H1 (cell line): ENCODE measurements around the gene STARD3. TPM values are rescaled to one million over a fixed set of nuclear protein-coding genes. Genes with fewer than 3 reads are reported as not detected.

ENCODE experiments used
- CTCF ChIA-PET: fragments of 300-600 bp; sonication (Branson Sonifier 250); formaldehyde crosslinking; loops from one replicate; lab custom pipeline; 2021; ENCODE audit not compliant: partially characterized antibody; lab: Charles Lee
- POLR2A ChIA-PET: fragments of 300-600 bp; sonication (Branson Sonifier 250); formaldehyde crosslinking; loops from one replicate; lab custom pipeline; 2021; ENCODE audit warnings: inconsistent platforms; ENCODE audit not compliant: partially characterized antibody; lab: Charles Lee
- DNase-seq, 2 experiments: peaks; one replicate each; pipeline versions ENCODE4 v3.0.0 to v3.0.0-alpha.2; 2010 to 2022; ENCODE audit warnings: low spot score in 2 of 2, low read depth in 1 of 2, mixed read lengths in 1 of 2
- FAIRE-seq: peaks from 2 replicates; lab custom pipeline; 2011; peaks lifted over from hg19 to GRCh38; lab: Jason Lieb, UNC
- H2AFZ ChIP-seq: 2 replicates; pipeline ENCODE4 v1.8.1; 2012; ENCODE audit warnings: low read length, inconsistent platforms
- H2AK5ac ChIP-seq: 2 replicates; pipeline ENCODE4 v1.6.1; 2013; ENCODE audit warnings: low read depth, low read length
- H2BK120ac ChIP-seq: replicated peaks from 2 replicates; pipeline ENCODE3; 2013; ENCODE audit warnings: low read depth, low read length, inconsistent platforms
- H2BK12ac ChIP-seq: 2 replicates; pipeline ENCODE4 v1.6.1; 2013; ENCODE audit warnings: low read depth, low read length
- H2BK15ac ChIP-seq: 2 replicates; pipeline ENCODE4 v1.6.1; 2013; ENCODE audit warnings: low read length
- H2BK20ac ChIP-seq: 2 replicates; pipeline ENCODE4 v1.6.1; 2013; ENCODE audit warnings: low read length
- H2BK5ac ChIP-seq: 2 replicates; pipeline ENCODE4 v1.6.1; 2013; ENCODE audit warnings: low read depth, low read length
- H3K14ac ChIP-seq: 2 replicates; pipeline ENCODE4 v1.6.1; 2013; ENCODE audit warnings: inconsistent platforms; ENCODE audit not compliant: insufficient read length
- H3K18ac ChIP-seq: 2 replicates; pipeline ENCODE4 v1.6.1; 2013; ENCODE audit warnings: low read length; ENCODE audit errors: extremely low read depth
- H3K23ac ChIP-seq: 2 replicates; pipeline ENCODE4 v1.6.1; 2013; ENCODE audit warnings: inconsistent platforms; ENCODE audit not compliant: insufficient read length
- H3K23me2 ChIP-seq: 2 replicates; pipeline ENCODE4 v1.6.1; 2013; ENCODE audit warnings: low read depth, low read length
- H3K27ac ChIP-seq: 2 replicates; pipeline ENCODE4 v1.6.1; 2011; ENCODE audit warnings: low read depth, low read length, inconsistent platforms
- H3K27me3 ChIP-seq, 4 experiments: replicated peaks in 1 of 4; 1 replicate in 1 of 4; 2 replicates in 3 of 4; pipeline versions ENCODE4 v1.6.1 to v1.8.1; 2011 to 2013; ENCODE audit warnings: low read length in 3 of 4, mild to moderate bottlenecking in 3 of 4, inconsistent platforms in 2 of 4, mixed read lengths in 2 of 4, moderate library complexity in 1 of 4; ENCODE audit not compliant: control insufficient read depth in 3 of 4, insufficient read depth in 3 of 4; ENCODE audit errors: extremely low read depth in 1 of 4
- H3K36me3 ChIP-seq, 4 experiments: 2 replicates each; pipeline versions ENCODE4 v1.6.1 to v1.8.1; 2011 to 2013; ENCODE audit warnings: mild to moderate bottlenecking in 4 of 4, low read length in 3 of 4, moderate library complexity in 2 of 4, control low read depth in 1 of 4, inconsistent platforms in 1 of 4; ENCODE audit not compliant: insufficient read depth in 4 of 4, control insufficient read depth in 2 of 4
- H3K4ac ChIP-seq: replicated peaks from 2 replicates; pipeline ENCODE3; 2013; ENCODE audit warnings: low read length, low read depth, mixed read lengths, inconsistent platforms; ENCODE audit not compliant: insufficient read length
- H3K4me1 ChIP-seq, 4 experiments: replicated peaks in 1 of 4; 1 replicate in 1 of 4; 2 replicates in 3 of 4; pipeline versions ENCODE4 v1.6.1 to v1.8.1; 2011 to 2013; ENCODE audit warnings: low read length in 3 of 4, inconsistent platforms in 2 of 4, mixed read lengths in 1 of 4; ENCODE audit not compliant: insufficient read depth in 4 of 4, control insufficient read depth in 3 of 4
- H3K4me2 ChIP-seq, 2 experiments: 2 replicates each; pipeline versions ENCODE4 v1.6.1 to v1.8.1; 2011 to 2013; ENCODE audit warnings: low read depth in 2 of 2, low read length in 2 of 2, control low read depth in 1 of 2, inconsistent platforms in 1 of 2, mild to moderate bottlenecking in 1 of 2; ENCODE audit not compliant: insufficient read depth in 1 of 2
- H3K4me3 ChIP-seq, 4 experiments: fragments of 200-600, 300-600 bp in 1 of 4; sonication (generic), shearing (Covaris generic), sonication (Bioruptor Twin) in 1 of 4; 2 replicates each; pipeline versions ENCODE4 v1.5.1 to v1.8.1; 2011 to 2016; ENCODE audit warnings: low read length in 4 of 4, low read depth in 3 of 4, control low read depth in 2 of 4, inconsistent platforms in 2 of 4, mild to moderate bottlenecking in 2 of 4, mixed read lengths in 1 of 4, moderate library complexity in 1 of 4; ENCODE audit not compliant: insufficient read depth in 2 of 4; ENCODE audit errors: extremely low read depth in 1 of 4
- H3K56ac ChIP-seq: replicated peaks from 2 replicates; pipeline ENCODE3; 2013; ENCODE audit warnings: low read depth, mild to moderate bottlenecking, mixed read lengths, low read length, inconsistent platforms; ENCODE audit not compliant: insufficient read length
- H3K79me1 ChIP-seq: 2 replicates; pipeline ENCODE4 v1.6.1; 2013; ENCODE audit warnings: low read depth, low read length, control low read depth
- H3K79me2 ChIP-seq, 2 experiments: 2 replicates each; pipeline versions ENCODE4 v1.6.1 to v1.8.1; 2012 to 2013; ENCODE audit warnings: low read length in 2 of 2, mild to moderate bottlenecking in 2 of 2, inconsistent platforms in 1 of 2; ENCODE audit not compliant: insufficient read depth in 2 of 2, control insufficient read depth in 1 of 2
- H3K9ac ChIP-seq, 4 experiments: replicated peaks in 1 of 4; 1 replicate in 1 of 4; 2 replicates in 3 of 4; pipeline versions ENCODE4 v1.6.1 to v1.8.1; 2011 to 2013; ENCODE audit warnings: low read depth in 3 of 4, low read length in 3 of 4, control low read depth in 2 of 4, mild to moderate bottlenecking in 2 of 4, moderate library complexity in 2 of 4, inconsistent platforms in 1 of 4; ENCODE audit errors: extremely low read depth in 1 of 4
- H3K9me3 ChIP-seq, 2 experiments: 2 replicates each; pipeline versions ENCODE4 v1.6.1 to v1.8.1; 2012 to 2013; ENCODE audit warnings: mild to moderate bottlenecking in 2 of 2, moderate library complexity in 2 of 2, control low read depth in 1 of 2, inconsistent platforms in 1 of 2, low read depth in 1 of 2, low read length in 1 of 2, mixed read lengths in 1 of 2; ENCODE audit not compliant: insufficient read depth in 2 of 2
- H4K20me1 ChIP-seq, 2 experiments: replicated peaks in 1 of 2; 2 replicates each; pipeline versions ENCODE3 to v1.8.1; 2011 to 2013; ENCODE audit warnings: inconsistent platforms in 2 of 2, low read length in 2 of 2, mild to moderate bottlenecking in 1 of 2; ENCODE audit not compliant: insufficient read depth in 2 of 2, control insufficient read depth in 1 of 2
- H4K5ac ChIP-seq: 2 replicates; pipeline ENCODE4 v1.6.1; 2013; ENCODE audit warnings: low read length, low read depth, mixed read lengths, inconsistent platforms; ENCODE audit not compliant: insufficient read length
- H4K8ac ChIP-seq: 2 replicates; pipeline ENCODE4 v1.8.0; 2013; ENCODE audit warnings: mild to moderate bottlenecking, moderate library complexity, low read length, inconsistent platforms; ENCODE audit not compliant: insufficient read depth; ENCODE audit errors: extremely low read depth
- H4K91ac ChIP-seq: replicated peaks from 2 replicates; pipeline ENCODE3; 2013; ENCODE audit warnings: low read length, mixed read lengths, inconsistent platforms; ENCODE audit not compliant: insufficient read length
- CTBP2 ChIP-seq: IDR thresholded peaks from 2 replicates; pipeline ENCODE4 v1.7.0; 2011; ENCODE audit warnings: borderline replicate concordance, mild to moderate bottlenecking, moderate library complexity, mixed read lengths, low read length; ENCODE audit not compliant: insufficient read depth, insufficient read length
- EGR1 ChIP-seq: IDR thresholded peaks from 2 replicates; pipeline ENCODE4 v1.6.1; 2011; ENCODE audit warnings: low read depth, low read length, borderline replicate concordance
- FOSL1 ChIP-seq: IDR thresholded peaks from 2 replicates; pipeline ENCODE4 v1.6.1; 2011; ENCODE audit warnings: mild to moderate bottlenecking, low read depth, low read length, moderate library complexity; ENCODE audit not compliant: insufficient read depth
- JUND ChIP-seq: IDR thresholded peaks from 2 replicates; pipeline ENCODE4 v1.6.1; 2011; ENCODE audit warnings: mild to moderate bottlenecking, improper control_type of control experiment, low read length
- RAD21 ChIP-seq, 2 experiments: IDR thresholded peaks in 1 of 2; conservative IDR thresholded peaks in 1 of 2; 2 replicates each; pipeline ENCODE4 v1.6.1; 2011; ENCODE audit warnings: low read depth in 2 of 2, low read length in 2 of 2, improper control_type of control experiment in 1 of 2, inconsistent platforms in 1 of 2, mild to moderate bottlenecking in 1 of 2, moderate library complexity in 1 of 2
- SIN3A ChIP-seq, 2 experiments: IDR thresholded peaks in 1 of 2; conservative IDR thresholded peaks in 1 of 2; 2 replicates each; pipeline ENCODE4 v1.6.1; 2011 to 2012; ENCODE audit warnings: low read length in 2 of 2, improper control_type of control experiment in 1 of 2, low read depth in 1 of 2, mild to moderate bottlenecking in 1 of 2
- TBP ChIP-seq: IDR thresholded peaks from 2 replicates; pipeline ENCODE4 v1.6.1; 2011; ENCODE audit warnings: low read depth, low read length, improper control_type of control experiment
- YY1 ChIP-seq: IDR thresholded peaks from 2 replicates; pipeline ENCODE4 v1.6.1; 2011; ENCODE audit warnings: low read depth, mild to moderate bottlenecking, low read length
- ZNF274 ChIP-seq: IDR thresholded peaks from 2 replicates; pipeline ENCODE4 v1.7.0; 2012; ENCODE audit warnings: low read length, borderline replicate concordance; ENCODE audit errors: extremely low read depth
- WGBS, 2 experiments: shearing (Covaris generic) in 1 of 2; methylation state at CpG; one replicate each; pipeline versions ENCODE4 v1.1.6 to v1.1.7; 2013 to 2015; ENCODE audit warnings: low lambda C conversion rate in 2 of 2, mixed read lengths in 2 of 2, inconsistent platforms in 1 of 2, low coverage in 1 of 2, missing lambda C conversion rate in 1 of 2; ENCODE audit not compliant: insufficient replicate concordance in 2 of 2, insufficient coverage in 1 of 2, insufficient read length in 1 of 2; ENCODE audit errors: extremely low coverage in 1 of 2, missing lambda C conversion rate in 1 of 2; 5-methylcytosine and 5-hydroxymethylcytosine counted together
- polyA plus RNA-seq, 7 experiments: library from polyadenylated mRNA; depleted of rRNA in 3 of 7; stranded (reverse) in 5 of 7; unstranded in 2 of 7; fragments of >200 nt in 5 of 7; fragments of 200-250 nt in 2 of 7; gene quantifications; 1 replicate in 5 of 7; 2 replicates in 1 of 7; 4 replicates in 1 of 7; pipeline versions ENCODE4 v1.2.1 to v1.2.3, GENCODE V29; 2011 to 2013; ENCODE audit warnings: missing spikeins in 2 of 7, mixed read lengths in 2 of 7
- total RNA-seq: library from RNA; stranded (reverse); fragmentation: NEBNext Ultra II Directional; extraction: Animal tissue kit (Norgen Biotek cat#: 25700); gene quantifications from 2 replicates; pipeline ENCODE4 v1.2.1, GENCODE V29; 2021

The STARD3 gene
- total and polyA plus RNA-seq, 2 of the 8 experiments (the other 6 are each of a cell fraction or from before 2014, with no cell fraction given): 47.6 to 80.3 TPM

GRCh38 chr17:39671651-39672521, 34.9 kb downstream of the STARD3 start:
- H3K27me3 ChIP-seq: peaks cover 0 to 23% (median 5%) of the 10 kb centered on the region in 4 experiments; a peak in 4 of 7 replicates
- ChIA-PET POLR2A (interaction anchor here (0.6 to 38.1 kb wide), 15 partner anchors 4 to 73 kb away, joined by 3 to 708 read pairs (median 4); partner anchors contain the start of genes ERBB2, PGAP3, PNMT and TCAP), CTCF (interaction anchor here (0.6 to 52.4 kb wide), 36 partner anchors 8 to 697 kb away, joined by 3 to 1885 read pairs (median 5); partner anchors contain the start of genes ERBB2, MIEN1, PGAP3 and PPP1R1B)
- peaks cover 0 to 16% (median 9%) of the 10 kb centered on the region in 4 experiments; a peak in 6 of 7 replicates for H3K4me1 ChIP-seq
- H4K91ac ChIP-seq: peak overlapping the region; percentile 61
- H4K20me1 ChIP-seq: peaks cover 0 to 2% of the 10 kb centered on the region in 2 experiments
- H3K9me3 ChIP-seq: no peaks in the 10 kb centered on the region
- peak overlapping the region; percentile 90; the same call in 1 of the 2 replicates for H2BK20ac ChIP-seq
- DNase-seq (peak in 1 of 2 experiments; percentile 80), FAIRE-seq (peak; percentile 24)
- WGBS, 2 experiments: 85% methylated on average over 18 of the region's 19 CpGs; no CpG with 5 or more reads in 1 of the 2 experiments
- peaks cover 11% of the 10 kb centered on the region; the same call in 1 of the 2 replicates for H3K23me2 ChIP-seq
- 0 out of 2 replicates have a peak overlapping the region, but pooled peaks have one; percentile 46 for H2AK5ac ChIP-seq
- peak overlapping the region; percentile 25 for H4K5ac ChIP-seq
- peak overlapping the region; percentile 83 for H2BK15ac ChIP-seq
- no peaks in the 10 kb centered on the region for H3K79me2 ChIP-seq
- no peak overlapping the region for H3K56ac ChIP-seq
- no peak overlapping the region for H3K4me2 ChIP-seq
- H3K14ac ChIP-seq: no peak overlapping the region
- peak overlapping the region; percentile 3 for H3K4ac ChIP-seq
- H3K4me3 ChIP-seq: no peak overlapping the region
- no peak overlapping the region for H2BK120ac ChIP-seq
- H3K23ac ChIP-seq: no peak overlapping the region
- H2BK5ac ChIP-seq: peak overlapping the region; percentile 72
- H3K79me1 ChIP-seq: no peaks in the 10 kb centered on the region
- H3K27ac ChIP-seq: no peak overlapping the region
- no peak overlapping the region for H2AFZ ChIP-seq
- H3K18ac ChIP-seq: peak overlapping the region; percentile 15; the same call in 1 of the 2 replicates
- peak overlapping the region; percentile 10; the same call in 1 of the 2 replicates for H2BK12ac ChIP-seq
- peak overlapping the region in 1 of 4 experiments; percentile 4; a peak in 1 of 7 replicates for H3K9ac ChIP-seq
- peaks cover 0 to under 1% (median 0%) of the 10 kb centered on the region in 4 experiments; a peak in 1 of 8 replicates for H3K36me3 ChIP-seq
- peak overlapping the region; percentile 39; the same call in 1 of the 2 replicates for H4K8ac ChIP-seq
- TF ChIP-seq JUND (no peak), SIN3A (conservative IDR thresholded peaks at IDR 0.05 in 1 of 2, IDR thresholded peaks at IDR 0.05 in 1 of 2; ENCODE audit: low read depth in 1 of 2, low read length in 2 of 2) (0 out of 4 replicates have a peak, but pooled peaks of 1 of the 2 experiments have one; percentile 21), YY1 (no peak), FOSL1 (no peak), CTBP2 (no peak), EGR1 (no peak), ZNF274 (no peak), RAD21 (IDR thresholded peaks at IDR 0.05 in 1 of 2, conservative IDR thresholded peaks at IDR 0.05 in 1 of 2; ENCODE audit: low read depth in 2 of 2, low read length in 2 of 2) (peak; percentile 87 to 93), TBP (no peak)
